ENCODE measurements around the gene SORCS1. TPM values are rescaled to one million over a fixed set of nuclear protein-coding genes. Genes with fewer than 3 reads are reported as not detected.
A peak's percentile ranks its signal among the peaks of the same experiment; 100 is the strongest.

The SORCS1 gene
- total RNA-seq, 1 donor from 2014 or later, result 13.6 TPM

DNA sequence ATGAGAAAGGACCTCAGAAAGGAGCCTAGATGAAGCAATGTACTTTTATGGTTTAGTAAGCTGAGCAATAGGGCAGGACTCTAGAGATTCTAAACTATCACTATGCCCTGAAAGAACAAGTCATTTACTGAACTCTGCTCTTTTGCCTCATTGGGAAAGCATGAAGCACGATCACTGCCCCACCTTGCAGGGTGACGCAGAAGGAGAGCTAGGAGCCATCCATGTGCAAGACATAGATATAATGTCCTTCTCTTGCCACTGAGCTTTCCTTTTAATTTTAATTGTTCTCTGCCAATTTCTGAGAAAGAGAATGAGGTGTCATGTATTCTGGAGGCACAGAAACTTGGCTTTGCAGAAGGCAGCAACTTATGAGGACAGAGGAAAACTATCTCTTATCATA is 108.3 kb downstream of the SORCS1 start:
- Mint-ChIP-seq H3K4me1 (ENCODE audit: low read depth) (peaks cover 52% of the 10 kb centered on the region), H3K27me3 (no peaks in the 10 kb centered on the region), H3K36me3 (ENCODE audit: insufficient read depth) (no peaks in the 10 kb centered on the region), H3K4me3 (ENCODE audit: low read depth) (no peak overlapping the region), H3K9me3 (ENCODE audit: low read depth) (no peaks in the 10 kb centered on the region), H3K27ac (no peak overlapping the region)
- no peak for DNase-seq (ENCODE audit: low spot score, unreplicated experiment)
- TF ChIP-seq, protein P1, sequence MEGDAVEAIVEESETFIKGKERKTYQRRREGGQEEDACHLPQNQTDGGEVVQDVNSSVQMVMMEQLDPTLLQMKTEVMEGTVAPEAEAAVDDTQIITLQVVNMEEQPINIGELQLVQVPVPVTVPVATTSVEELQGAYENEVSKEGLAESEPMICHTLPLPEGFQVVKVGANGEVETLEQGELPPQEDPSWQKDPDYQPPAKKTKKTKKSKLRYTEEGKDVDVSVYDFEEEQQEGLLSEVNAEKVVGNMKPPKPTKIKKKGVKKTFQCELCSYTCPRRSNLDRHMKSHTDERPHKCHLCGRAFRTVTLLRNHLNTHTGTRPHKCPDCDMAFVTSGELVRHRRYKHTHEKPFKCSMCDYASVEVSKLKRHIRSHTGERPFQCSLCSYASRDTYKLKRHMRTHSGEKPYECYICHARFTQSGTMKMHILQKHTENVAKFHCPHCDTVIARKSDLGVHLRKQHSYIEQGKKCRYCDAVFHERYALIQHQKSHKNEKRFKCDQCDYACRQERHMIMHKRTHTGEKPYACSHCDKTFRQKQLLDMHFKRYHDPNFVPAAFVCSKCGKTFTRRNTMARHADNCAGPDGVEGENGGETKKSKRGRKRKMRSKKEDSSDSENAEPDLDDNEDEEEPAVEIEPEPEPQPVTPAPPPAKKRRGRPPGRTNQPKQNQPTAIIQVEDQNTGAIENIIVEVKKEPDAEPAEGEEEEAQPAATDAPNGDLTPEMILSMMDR (IDR thresholded peaks at IDR 0.05; ENCODE audit: unreplicated experiment), result no peak

DNA sequence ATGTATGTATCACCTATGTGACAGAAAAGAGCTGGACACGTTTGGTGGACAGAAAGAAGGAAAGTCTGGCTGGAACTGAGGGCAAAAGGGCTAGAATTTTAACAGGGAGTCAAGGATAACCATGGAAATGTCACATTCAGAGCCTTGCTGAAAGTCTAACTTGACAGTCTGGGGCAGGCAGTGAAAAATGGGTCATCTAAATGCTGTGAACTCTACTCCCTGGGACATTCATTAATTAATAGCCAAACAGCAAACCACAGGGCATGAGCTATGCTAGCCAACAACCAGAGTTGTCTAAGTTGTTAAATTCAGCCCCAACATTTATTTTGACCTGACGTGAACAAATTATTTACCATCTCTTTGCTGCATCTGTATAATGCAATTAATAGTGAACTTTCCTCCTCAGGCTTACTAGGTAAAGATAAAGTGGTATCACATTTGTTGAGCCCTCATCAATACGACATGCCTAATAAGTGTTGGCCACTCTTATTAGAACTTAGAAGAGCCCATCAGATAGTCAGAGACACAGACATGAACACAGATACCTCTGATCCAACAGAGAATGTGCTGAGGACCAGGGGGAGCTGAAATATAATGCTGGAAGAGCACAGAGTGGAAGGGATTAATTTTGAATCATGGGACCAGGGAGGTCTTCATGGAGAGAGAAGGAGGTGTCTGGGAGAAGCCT is 109.9 kb downstream of the SORCS1 start:
- Mint-ChIP-seq H3K27ac (no peak overlapping the region), H3K9me3 (ENCODE audit: low read depth) (no peaks in the 10 kb centered on the region), H3K36me3 (ENCODE audit: insufficient read depth) (no peaks in the 10 kb centered on the region), H3K27me3 (no peaks in the 10 kb centered on the region), H3K4me1 (ENCODE audit: low read depth) (peaks cover 50% of the 10 kb centered on the region), H3K4me3 (ENCODE audit: low read depth) (peak overlapping the region; percentile 14)
- TF ChIP-seq, protein P1 (IDR thresholded peaks at IDR 0.05; ENCODE audit: unreplicated experiment), result no peak
- DNase-seq (ENCODE audit: low spot score, unreplicated experiment), result no peak

DNA sequence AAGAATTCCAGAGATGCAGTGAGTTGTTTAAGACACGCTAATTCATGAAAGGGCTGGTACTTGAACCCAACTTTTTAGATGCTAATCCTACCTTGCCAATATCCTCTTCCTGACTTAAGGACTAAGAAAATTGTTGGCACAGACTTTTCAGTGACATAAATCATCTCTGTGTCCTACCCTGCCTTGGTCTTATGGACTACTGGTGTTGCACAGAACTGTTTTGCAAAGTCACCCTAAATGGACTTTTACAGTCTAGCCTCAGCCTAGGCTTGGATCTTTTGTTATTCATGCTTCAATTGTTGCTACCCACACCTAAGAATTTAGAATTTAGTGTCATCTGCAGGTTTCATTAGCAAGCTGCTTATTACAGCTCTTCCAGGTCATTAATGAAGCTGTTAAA is 112.7 kb downstream of the SORCS1 start:
- TF ChIP-seq, protein P1 (IDR thresholded peaks at IDR 0.05; ENCODE audit: unreplicated experiment), result no peak
- Mint-ChIP-seq H3K27ac (no peak overlapping the region), H3K36me3 (ENCODE audit: insufficient read depth) (no peaks in the 10 kb centered on the region), H3K9me3 (ENCODE audit: low read depth) (no peaks in the 10 kb centered on the region), H3K4me3 (ENCODE audit: low read depth) (no peak overlapping the region), H3K27me3 (no peaks in the 10 kb centered on the region), H3K4me1 (ENCODE audit: low read depth) (peaks cover 33% of the 10 kb centered on the region)
- DNase-seq (ENCODE audit: low spot score, unreplicated experiment), result no peak

DNA sequence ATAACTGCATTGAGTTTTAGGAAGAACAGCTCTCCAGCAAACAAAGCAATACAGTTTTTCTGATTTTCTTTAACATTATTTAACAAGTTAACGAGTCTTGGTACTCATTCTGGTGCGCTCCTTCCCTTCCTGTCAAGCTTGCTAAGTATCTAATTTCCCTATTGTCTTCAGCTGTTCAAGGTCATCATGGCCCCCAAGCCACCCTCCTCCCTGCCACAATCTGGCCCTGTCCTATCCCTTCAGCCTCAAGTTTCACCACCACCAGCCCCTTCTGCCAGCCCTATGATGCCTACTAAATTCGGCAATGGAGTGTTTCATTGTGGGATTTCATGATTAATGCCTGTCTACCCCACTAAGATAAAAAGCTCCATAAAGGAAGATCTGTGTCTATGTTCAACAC is 121.0 kb downstream of the SORCS1 start:
- H3K27me3 Mint-ChIP-seq, result no peaks in the 10 kb centered on the region
- no peaks in the 10 kb centered on the region for H3K4me1 Mint-ChIP-seq (ENCODE audit: low read depth)
- no peaks in the 10 kb centered on the region for H3K36me3 Mint-ChIP-seq (ENCODE audit: insufficient read depth)
- peaks cover 3% of the 10 kb centered on the region for H3K9me3 Mint-ChIP-seq (ENCODE audit: low read depth)
- H3K4me3 Mint-ChIP-seq (ENCODE audit: low read depth), result no peak overlapping the region
- TF ChIP-seq, protein P1 (IDR thresholded peaks at IDR 0.05; ENCODE audit: unreplicated experiment), result no peak
- DNase-seq (ENCODE audit: low spot score, unreplicated experiment), result no peak
- H3K27ac Mint-ChIP-seq, result no peak overlapping the region

DNA sequence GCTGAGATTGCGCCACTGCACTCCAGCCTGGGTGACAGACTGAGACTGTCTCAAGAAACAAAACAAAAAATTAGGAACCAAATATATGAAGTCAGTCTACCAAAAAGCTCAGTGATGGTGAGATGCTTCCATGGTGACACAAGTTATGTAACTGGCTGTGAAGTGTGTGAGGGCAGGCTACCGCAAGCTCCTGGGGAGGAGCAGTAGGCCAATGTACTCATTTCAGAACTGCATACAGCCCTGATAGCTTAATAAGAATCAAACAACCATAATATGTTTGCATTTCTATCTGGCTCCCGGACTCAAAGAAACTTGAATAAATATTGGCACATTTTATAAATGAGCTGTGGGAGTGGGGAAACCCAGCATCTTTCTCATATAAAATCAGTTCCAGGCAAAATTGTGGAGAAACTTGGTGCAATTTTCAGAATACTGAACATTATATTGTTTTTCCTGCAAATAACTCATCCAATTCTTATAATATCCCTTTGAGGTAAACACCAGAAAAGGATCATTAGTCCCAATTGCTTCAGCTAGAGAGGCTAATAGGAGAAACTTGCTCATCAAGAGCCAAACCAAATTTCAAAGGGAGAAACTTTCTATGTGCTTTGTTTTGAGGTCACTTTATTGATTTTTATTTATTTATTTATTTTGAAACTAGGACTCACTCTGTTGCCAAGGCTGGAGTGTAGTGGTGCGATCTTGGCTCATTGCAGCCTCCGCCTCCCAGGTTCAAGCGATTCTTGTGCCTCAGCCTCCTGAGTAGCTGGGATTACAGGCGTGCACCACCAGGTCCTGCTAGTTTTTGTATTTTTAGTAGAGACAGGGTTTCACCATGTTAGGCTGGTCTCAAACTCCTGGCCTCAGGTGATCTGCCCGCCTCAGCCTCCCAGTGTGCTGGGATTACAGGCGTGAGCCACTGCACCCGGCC is 127.0 kb downstream of the SORCS1 start:
- H3K36me3 Mint-ChIP-seq (ENCODE audit: insufficient read depth), result no peaks in the 10 kb centered on the region
- H3K9me3 Mint-ChIP-seq (ENCODE audit: low read depth), result no peaks in the 10 kb centered on the region
- no peak overlapping the region for H3K27ac Mint-ChIP-seq
- no peak overlapping the region for H3K4me3 Mint-ChIP-seq (ENCODE audit: low read depth)
- TF ChIP-seq, protein P1 (IDR thresholded peaks at IDR 0.05; ENCODE audit: unreplicated experiment), result no peak
- H3K27me3 Mint-ChIP-seq, result no peaks in the 10 kb centered on the region
- peaks cover 14% of the 10 kb centered on the region for H3K4me1 Mint-ChIP-seq (ENCODE audit: low read depth)
- no peak for DNase-seq (ENCODE audit: low spot score, unreplicated experiment)
